ENCODE data around the gene CTSK. TPM values are rescaled to one million over a fixed set of nuclear protein-coding genes. Genes with fewer than 3 reads are reported as not detected.

Gene CTSK
- total and polyA plus RNA-seq, 4 donors = 2.2 to 3.8 (median 2.4) TPM

- Histone ChIP-seq H3K36me3 (ENCODE audit: control insufficient read depth in 4 of 4, insufficient read depth in 3 of 4, low read depth in 1 of 4, low read length in 3 of 4) (peaks cover 3 to 37% (median 29%) of the 10 kb centered on the region in 4 donors), H3K27ac (ENCODE audit: low read depth in 1 of 2, low read length in 2 of 2) (no peak overlapping the region), H3K9me3 (ENCODE audit: control insufficient read depth in 4 of 4, low read length in 3 of 4) (no peaks in the 10 kb centered on the region), H3K4me1 (ENCODE audit: control insufficient read depth in 4 of 4, insufficient read depth in 4 of 4, low read length in 3 of 4) (peaks cover 0 to 4% (median 0%) of the 10 kb centered on the region in 4 donors), H3K4me3 (ENCODE audit: low read depth in 1 of 3, low read length in 3 of 3) (no peak overlapping the region), H3K9ac (ENCODE audit: low read depth in 1 of 2, low read length in 2 of 2) (no peak overlapping the region), H3K27me3 (ENCODE audit: control insufficient read depth in 4 of 4, insufficient read depth in 4 of 4, low read length in 3 of 4) (no peaks in the 10 kb centered on the region)
- TF ChIP-seq HNF4G (IDR thresholded peaks at IDR 0.05) = no peak
- no peak for TF ChIP-seq NR2F2 (IDR thresholded peaks at IDR 0.05)
- TF ChIP-seq GABPA (IDR thresholded peaks at IDR 0.05 in 1 of 2, conservative IDR thresholded peaks at IDR 0.05 in 1 of 2) = no peak
- TF ChIP-seq, protein P1, sequence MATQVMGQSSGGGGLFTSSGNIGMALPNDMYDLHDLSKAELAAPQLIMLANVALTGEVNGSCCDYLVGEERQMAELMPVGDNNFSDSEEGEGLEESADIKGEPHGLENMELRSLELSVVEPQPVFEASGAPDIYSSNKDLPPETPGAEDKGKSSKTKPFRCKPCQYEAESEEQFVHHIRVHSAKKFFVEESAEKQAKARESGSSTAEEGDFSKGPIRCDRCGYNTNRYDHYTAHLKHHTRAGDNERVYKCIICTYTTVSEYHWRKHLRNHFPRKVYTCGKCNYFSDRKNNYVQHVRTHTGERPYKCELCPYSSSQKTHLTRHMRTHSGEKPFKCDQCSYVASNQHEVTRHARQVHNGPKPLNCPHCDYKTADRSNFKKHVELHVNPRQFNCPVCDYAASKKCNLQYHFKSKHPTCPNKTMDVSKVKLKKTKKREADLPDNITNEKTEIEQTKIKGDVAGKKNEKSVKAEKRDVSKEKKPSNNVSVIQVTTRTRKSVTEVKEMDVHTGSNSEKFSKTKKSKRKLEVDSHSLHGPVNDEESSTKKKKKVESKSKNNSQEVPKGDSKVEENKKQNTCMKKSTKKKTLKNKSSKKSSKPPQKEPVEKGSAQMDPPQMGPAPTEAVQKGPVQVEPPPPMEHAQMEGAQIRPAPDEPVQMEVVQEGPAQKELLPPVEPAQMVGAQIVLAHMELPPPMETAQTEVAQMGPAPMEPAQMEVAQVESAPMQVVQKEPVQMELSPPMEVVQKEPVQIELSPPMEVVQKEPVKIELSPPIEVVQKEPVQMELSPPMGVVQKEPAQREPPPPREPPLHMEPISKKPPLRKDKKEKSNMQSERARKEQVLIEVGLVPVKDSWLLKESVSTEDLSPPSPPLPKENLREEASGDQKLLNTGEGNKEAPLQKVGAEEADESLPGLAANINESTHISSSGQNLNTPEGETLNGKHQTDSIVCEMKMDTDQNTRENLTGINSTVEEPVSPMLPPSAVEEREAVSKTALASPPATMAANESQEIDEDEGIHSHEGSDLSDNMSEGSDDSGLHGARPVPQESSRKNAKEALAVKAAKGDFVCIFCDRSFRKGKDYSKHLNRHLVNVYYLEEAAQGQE (IDR thresholded peaks at IDR 0.05) = no peak
- no peak for TF ChIP-seq FOXA2 (IDR thresholded peaks at IDR 0.05)
- no peak for TF ChIP-seq HNF4A (conservative IDR thresholded peaks at IDR 0.05)
- TF ChIP-seq SP1 (IDR thresholded peaks at IDR 0.05) = no peak
- no peak for TF ChIP-seq ATF3 (IDR thresholded peaks at IDR 0.05)
- no peak for TF ChIP-seq RAD21 (IDR thresholded peaks at IDR 0.05)
- TF ChIP-seq FOXA1 (IDR thresholded peaks at IDR 0.05) = no peak
- no peak for TF ChIP-seq RXRA (IDR thresholded peaks at IDR 0.05)
- TF ChIP-seq CTCF (IDR thresholded peaks at IDR 0.05; ENCODE audit: low read depth, low read length, missing input control) = no peak
- TF ChIP-seq ZBTB33 (IDR thresholded peaks at IDR 0.05) = no peak
- TF ChIP-seq EGR1 (IDR thresholded peaks at IDR 0.05; ENCODE audit: low read depth in 2 of 2) = no peak
- TF ChIP-seq YY1 (IDR thresholded peaks at IDR 0.05) = no peak
- TF ChIP-seq TAF1 (conservative IDR thresholded peaks at IDR 0.05) = no peak
- TF ChIP-seq MAX (IDR thresholded peaks at IDR 0.05) = no peak
- no peak for TF ChIP-seq JUND (IDR thresholded peaks at IDR 0.05)
- 88% methylated on average over 2 of the region's 2 CpGs for WGBS
- DNase-seq (ENCODE audit: low spot score) = no peak
Observed at GRCh38 chr1:150808846-150809245, 786 bp upstream of the CTSK start.
